Measurements from ENCODE around the gene RTN4RL1.

RTN4RL1 gene

GRCh38 chr17:2064980-2065785 is 40.0 kb upstream of the RTN4RL1 start:
- Histone ChIP-seq H3K9me3 (ENCODE audit: insufficient read depth, low read depth, low read length) (no peaks in the 10 kb centered on the region), H3K4me1 (ENCODE audit: insufficient read depth, low read length) (peaks cover 11% of the 10 kb centered on the region), H3K9ac (ENCODE audit: low read depth, low read length) (no peak overlapping the region), H3K36me3 (ENCODE audit: insufficient read depth, low read length) (peaks cover 3% of the 10 kb centered on the region; the same call in 1 of the 2 replicates), H3K27ac (ENCODE audit: low read depth, low read length) (no peak overlapping the region), H3K4me3 (ENCODE audit: low read length) (no peak overlapping the region), H3K27me3 (ENCODE audit: insufficient read depth, low read length) (peaks cover 11% of the 10 kb centered on the region)
- 83% methylated on average over 24 of the region's 24 CpGs for WGBS

DNA sequence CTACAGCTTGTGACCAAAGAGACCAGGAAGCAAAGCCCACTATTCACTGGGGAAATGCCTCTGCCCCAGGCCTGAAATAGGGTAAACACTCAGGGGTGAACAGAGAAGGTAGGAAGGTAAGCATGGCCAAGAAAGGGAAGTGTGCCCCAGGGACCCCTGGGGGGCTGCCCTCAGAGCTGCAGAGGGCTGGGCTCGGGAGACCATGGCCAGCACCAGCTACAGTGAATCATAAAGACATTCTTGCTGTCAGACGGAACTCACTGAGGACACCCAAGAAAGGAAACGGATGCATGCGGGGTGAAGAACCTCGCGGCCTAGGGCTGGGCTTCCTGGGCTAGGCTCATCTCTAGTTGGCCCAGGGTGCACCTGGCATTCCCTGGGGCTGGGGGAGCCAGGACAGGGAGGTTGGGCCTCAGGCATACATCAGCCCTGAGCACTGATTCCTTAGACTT is 39.4 kb upstream of the RTN4RL1 start:
- peaks cover 18% of the 10 kb centered on the region for H3K27me3 ChIP-seq (ENCODE audit: insufficient read depth, low read length)
- no peak overlapping the region for H3K9ac ChIP-seq (ENCODE audit: low read depth, low read length)
- no peak overlapping the region for H3K27ac ChIP-seq (ENCODE audit: low read depth, low read length)

GRCh38 chr17:2064147-2064489 is 39.0 kb upstream of the RTN4RL1 start:
- Histone ChIP-seq H3K9me3 (ENCODE audit: insufficient read depth, low read depth, low read length) (no peaks in the 10 kb centered on the region), H3K9ac (ENCODE audit: low read depth, low read length) (no peak overlapping the region), H3K36me3 (ENCODE audit: insufficient read depth, low read length) (peaks cover 3% of the 10 kb centered on the region; the same call in 1 of the 2 replicates), H3K4me3 (ENCODE audit: low read length) (no peak overlapping the region), H3K27me3 (ENCODE audit: insufficient read depth, low read length) (peaks cover 22% of the 10 kb centered on the region), H3K27ac (ENCODE audit: low read depth, low read length) (no peak overlapping the region), H3K4me1 (ENCODE audit: insufficient read depth, low read length) (peaks cover 11% of the 10 kb centered on the region)
- WGBS: 85% methylated on average over 5 of the region's 5 CpGs

More for the DNA sequence above, 39.4 kb upstream of the RTN4RL1 start:
- no peaks in the 10 kb centered on the region for H3K9me3 ChIP-seq (ENCODE audit: insufficient read depth, low read depth, low read length)
- WGBS: 91% methylated on average over 6 of the region's 6 CpGs
- no peak overlapping the region for H3K4me3 ChIP-seq (ENCODE audit: low read length)
- H3K4me1 ChIP-seq (ENCODE audit: insufficient read depth, low read length): peaks cover 11% of the 10 kb centered on the region
- H3K36me3 ChIP-seq (ENCODE audit: insufficient read depth, low read length): peaks cover 3% of the 10 kb centered on the region; the same call in 1 of the 2 replicates

- H3K9ac ChIP-seq (ENCODE audit: low read depth, low read length): no peak overlapping the region
These were observed 38.4 kb upstream of the RTN4RL1 start for GRCh38 chr17:2063261-2064146.

DNA sequence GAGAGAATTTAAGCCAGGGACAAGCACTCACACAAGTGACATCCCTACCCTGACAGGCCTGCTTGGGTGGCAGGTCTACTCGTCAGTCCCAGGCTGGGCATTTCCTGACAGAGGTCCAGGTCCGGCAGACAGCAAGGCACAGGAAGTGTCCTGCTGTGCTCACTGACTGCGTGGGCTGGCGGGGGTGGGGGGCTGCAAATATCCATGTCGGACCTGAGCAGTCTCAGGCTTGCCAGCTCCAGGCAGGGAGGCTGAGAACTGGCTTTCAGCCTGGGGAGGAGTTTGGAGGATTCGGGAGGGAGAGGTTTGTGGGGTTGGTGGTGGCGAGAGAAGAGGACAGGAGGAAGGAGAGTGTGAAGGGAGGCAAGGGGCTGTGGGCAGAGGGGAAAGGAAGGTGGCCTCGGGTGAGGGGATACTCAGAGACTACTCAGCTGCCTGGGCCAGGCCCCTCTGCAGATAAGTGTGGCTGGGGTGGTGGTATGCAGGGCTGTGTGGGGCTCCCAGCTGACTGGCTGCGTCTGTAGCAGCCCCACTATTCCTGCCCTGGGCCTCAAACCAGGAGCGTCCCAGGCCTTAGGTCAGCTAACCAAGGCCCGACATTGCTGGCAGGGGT is 37.5 kb upstream of the RTN4RL1 start:
- H3K36me3 ChIP-seq (ENCODE audit: insufficient read depth, low read length): no peaks in the 10 kb centered on the region; the same call in 1 of the 2 replicates
- no peak overlapping the region; the same call in 1 of the 2 replicates for H3K4me3 ChIP-seq (ENCODE audit: low read length)
- no peak overlapping the region for H3K27ac ChIP-seq (ENCODE audit: low read depth, low read length)
- 41% methylated on average over 11 of the region's 11 CpGs for WGBS
- peaks cover 11% of the 10 kb centered on the region for H3K4me1 ChIP-seq (ENCODE audit: insufficient read depth, low read length)
- H3K27me3 ChIP-seq (ENCODE audit: insufficient read depth, low read length): peaks cover 36% of the 10 kb centered on the region
- H3K9ac ChIP-seq (ENCODE audit: low read depth, low read length): no peak overlapping the region
- H3K9me3 ChIP-seq (ENCODE audit: insufficient read depth, low read depth, low read length): no peaks in the 10 kb centered on the region

More at GRCh38 chr17:2063261-2064146, 38.4 kb upstream of the RTN4RL1 start:
- Histone ChIP-seq H3K4me3 (ENCODE audit: low read length) (no peak overlapping the region), H3K4me1 (ENCODE audit: insufficient read depth, low read length) (peaks cover 11% of the 10 kb centered on the region), H3K27me3 (ENCODE audit: insufficient read depth, low read length) (peaks cover 28% of the 10 kb centered on the region), H3K9me3 (ENCODE audit: insufficient read depth, low read depth, low read length) (no peaks in the 10 kb centered on the region), H3K27ac (ENCODE audit: low read depth, low read length) (no peak overlapping the region), H3K36me3 (ENCODE audit: insufficient read depth, low read length) (peaks cover under 1% of the 10 kb centered on the region; the same call in 1 of the 2 replicates)
- 85% methylated on average over 16 of the region's 16 CpGs for WGBS

GRCh38 chr17:2061441-2061958 is 36.4 kb upstream of the RTN4RL1 start:
- peaks cover 48% of the 10 kb centered on the region for H3K27me3 ChIP-seq (ENCODE audit: insufficient read depth, low read length)
- no peaks in the 10 kb centered on the region; the same call in 1 of the 2 replicates for H3K36me3 ChIP-seq (ENCODE audit: insufficient read depth, low read length)
- no peak overlapping the region for H3K4me3 ChIP-seq (ENCODE audit: low read length)
- peaks cover 11% of the 10 kb centered on the region for H3K4me1 ChIP-seq (ENCODE audit: insufficient read depth, low read length)
- H3K27ac ChIP-seq (ENCODE audit: low read depth, low read length): no peak overlapping the region
- WGBS: 90% methylated on average over 17 of the region's 17 CpGs
- H3K9me3 ChIP-seq (ENCODE audit: insufficient read depth, low read depth, low read length): no peaks in the 10 kb centered on the region
- no peak overlapping the region for H3K9ac ChIP-seq (ENCODE audit: low read depth, low read length)

DNA sequence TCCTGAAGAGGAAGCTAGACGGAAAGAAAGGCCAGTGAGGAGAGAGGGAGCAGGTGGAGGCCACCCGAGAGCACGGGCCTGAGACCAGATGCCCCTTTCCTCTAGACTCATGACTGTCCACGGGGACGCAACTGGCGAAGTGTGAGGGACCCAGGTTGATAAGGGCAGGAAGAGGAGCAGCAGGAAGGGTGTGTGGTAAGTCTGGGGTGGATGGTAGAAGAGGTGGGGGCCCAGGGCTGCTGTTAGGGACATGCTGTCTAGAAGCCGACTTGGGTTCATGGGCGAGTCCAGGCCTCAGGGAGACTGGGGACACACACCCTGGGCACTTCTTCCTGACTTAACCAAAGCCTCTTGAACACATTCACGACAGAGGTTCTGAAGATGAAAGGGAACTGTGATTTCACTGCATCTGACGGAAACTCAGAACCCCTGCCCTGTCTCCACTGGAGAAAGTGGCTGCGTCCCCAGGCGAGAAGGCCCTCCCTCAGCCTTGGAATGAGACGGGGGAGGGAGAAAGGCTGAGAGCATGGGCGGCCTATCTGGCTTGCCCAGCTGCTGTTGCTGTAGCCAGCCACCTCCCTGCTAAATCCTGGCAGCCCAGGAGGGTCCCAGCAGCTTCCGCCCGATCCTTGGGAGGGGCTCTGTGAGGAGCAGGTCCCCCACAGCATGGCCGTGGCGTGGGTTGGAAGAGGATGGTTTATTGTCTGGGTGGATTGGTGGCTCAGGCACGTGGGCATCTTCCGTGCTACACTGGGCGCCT is 35.7 kb upstream of the RTN4RL1 start:
- Histone ChIP-seq H3K36me3 (ENCODE audit: insufficient read depth, low read length) (no peaks in the 10 kb centered on the region; the same call in 1 of the 2 replicates), H3K27ac (ENCODE audit: low read depth, low read length) (no peak overlapping the region), H3K9me3 (ENCODE audit: insufficient read depth, low read depth, low read length) (no peaks in the 10 kb centered on the region), H3K9ac (ENCODE audit: low read depth, low read length) (no peak overlapping the region), H3K27me3 (ENCODE audit: insufficient read depth, low read length) (peaks cover 55% of the 10 kb centered on the region), H3K4me1 (ENCODE audit: insufficient read depth, low read length) (peaks cover 11% of the 10 kb centered on the region), H3K4me3 (ENCODE audit: low read length) (no peak overlapping the region)
- 93% methylated on average over 21 of the region's 21 CpGs for WGBS

GRCh38 chr17:2060385-2060658 is 35.2 kb upstream of the RTN4RL1 start:
- no peaks in the 10 kb centered on the region; the same call in 1 of the 2 replicates for H3K36me3 ChIP-seq (ENCODE audit: insufficient read depth, low read length)
- 89% methylated on average over 6 of the region's 6 CpGs for WGBS

DNA sequence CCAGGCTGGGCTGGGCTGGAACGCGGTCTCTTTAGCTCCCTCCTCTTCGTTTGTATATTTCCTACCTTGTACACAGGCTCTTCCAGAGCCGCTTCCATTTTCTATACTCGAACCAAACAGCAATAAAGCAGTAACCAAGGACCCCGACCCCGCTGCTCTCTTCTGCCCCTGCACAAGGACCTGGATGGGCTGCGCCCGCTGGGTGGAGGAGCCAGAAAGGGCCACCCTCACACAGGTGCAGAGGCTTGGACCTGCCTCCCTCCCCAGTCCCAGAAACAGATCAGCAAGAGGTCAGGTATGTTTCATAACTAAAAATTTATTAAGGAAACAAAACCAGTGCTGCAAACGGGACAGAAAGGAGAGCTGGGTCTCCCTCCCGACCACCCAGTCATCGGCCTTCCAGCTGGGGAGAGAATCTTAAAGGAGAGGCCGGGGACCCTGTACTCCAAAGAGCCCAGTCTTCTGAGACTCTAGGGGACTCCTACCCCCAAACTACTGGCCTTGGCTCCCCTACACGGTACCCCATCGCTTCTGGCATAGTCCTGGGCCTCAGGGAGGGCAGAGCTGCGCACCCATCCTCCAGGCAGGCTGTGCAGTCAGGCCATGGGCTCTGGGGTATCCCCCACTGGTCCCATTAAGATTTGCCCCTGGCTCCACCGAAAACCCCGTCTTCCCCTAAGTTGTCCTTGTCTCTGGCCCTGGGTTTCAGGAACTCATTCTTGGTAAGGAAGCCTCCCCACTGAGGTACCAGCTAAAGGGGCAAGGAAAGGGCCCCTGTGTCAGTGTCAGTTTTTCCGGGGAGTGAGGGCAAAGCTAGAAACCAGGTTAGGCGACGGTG is 34.6 kb upstream of the RTN4RL1 start:
- Histone ChIP-seq H3K36me3 (ENCODE audit: insufficient read depth, low read length) (no peaks in the 10 kb centered on the region; the same call in 1 of the 2 replicates), H3K9ac (ENCODE audit: low read depth, low read length) (no peak overlapping the region), H3K27ac (ENCODE audit: low read depth, low read length) (no peak overlapping the region), H3K27me3 (ENCODE audit: insufficient read depth, low read length) (peaks cover 66% of the 10 kb centered on the region), H3K4me1 (ENCODE audit: insufficient read depth, low read length) (peaks cover 11% of the 10 kb centered on the region), H3K9me3 (ENCODE audit: insufficient read depth, low read depth, low read length) (no peaks in the 10 kb centered on the region), H3K4me3 (ENCODE audit: low read length) (peak overlapping the region; percentile 26; the same call in 1 of the 2 replicates)
- 86% methylated on average over 21 of the region's 21 CpGs for WGBS

More at GRCh38 chr17:2060385-2060658, 35.2 kb upstream of the RTN4RL1 start:
- no peak overlapping the region for H3K27ac ChIP-seq (ENCODE audit: low read depth, low read length)
- peaks cover 60% of the 10 kb centered on the region for H3K27me3 ChIP-seq (ENCODE audit: insufficient read depth, low read length)
- no peak overlapping the region for H3K4me3 ChIP-seq (ENCODE audit: low read length)
- no peak overlapping the region for H3K9ac ChIP-seq (ENCODE audit: low read depth, low read length)
- peaks cover 11% of the 10 kb centered on the region for H3K4me1 ChIP-seq (ENCODE audit: insufficient read depth, low read length)
- no peaks in the 10 kb centered on the region for H3K9me3 ChIP-seq (ENCODE audit: insufficient read depth, low read depth, low read length)
